Measurements from ENCODE around the gene FEN1. TPM values are rescaled to one million over a fixed set of nuclear protein-coding genes. Genes with fewer than 3 reads are reported as not detected.

FEN1 gene
- total and polyA plus RNA-seq, 2 donors (not counting 1 experiment from before 2014, with no cell fraction given) = 3.8 to 14.0 TPM

DNA sequence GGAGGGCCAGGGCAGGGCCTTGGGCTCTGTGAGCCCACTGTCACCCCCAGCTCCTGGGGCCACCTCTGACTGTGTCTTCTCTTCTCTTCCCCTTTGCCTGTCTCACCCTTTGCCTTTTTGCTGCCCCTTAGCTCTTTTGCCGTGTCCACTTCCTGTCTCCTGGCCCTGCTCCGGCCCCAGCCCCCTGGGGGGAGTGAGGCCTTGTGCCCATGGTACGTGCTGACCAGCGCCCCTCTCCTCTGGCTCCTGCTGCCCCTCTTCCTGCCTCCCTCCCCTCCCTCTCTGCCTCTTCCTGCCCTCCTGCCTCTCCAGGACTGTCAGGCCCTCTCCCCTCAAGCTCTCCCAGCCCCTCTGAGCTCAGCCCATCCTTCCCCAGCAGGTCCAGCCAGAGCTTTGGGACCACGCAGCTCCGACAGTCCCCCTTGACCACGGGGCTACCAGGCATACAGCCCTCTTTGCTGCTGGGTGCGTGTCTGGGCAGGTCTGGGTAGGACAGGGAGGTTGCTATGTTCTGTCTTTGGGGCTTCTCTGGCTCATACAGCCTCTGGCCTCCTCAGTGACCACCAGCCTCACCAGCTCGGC lies 12.0 kb upstream of the FEN1 start:
- Histone ChIP-seq H3K4me1 (ENCODE audit: control insufficient read depth, extremely low read depth, insufficient read depth, low read length) (no peaks in the 10 kb centered on the region), H3K4me3 (replicated peaks in 1 of 4; ENCODE audit: control extremely low read depth in 1 of 4, insufficient read depth in 1 of 4, low read depth in 3 of 4, low read length in 4 of 4) (no peak overlapping the region), H3K27ac (ENCODE audit: insufficient read depth, low read length) (no peak overlapping the region), H3K27me3 (ENCODE audit: control insufficient read depth, insufficient read depth, low read length) (no peaks in the 10 kb centered on the region), H3K9me3 (ENCODE audit: control insufficient read depth, insufficient read depth, low read depth, low read length) (no peaks in the 10 kb centered on the region), H3K4me2 (ENCODE audit: extremely low read depth, insufficient read depth, low read length) (no peak overlapping the region), H2AFZ (ENCODE audit: low read length) (no peak overlapping the region), H3K36me3 (ENCODE audit: control insufficient read depth, insufficient read depth, low read length) (no peaks in the 10 kb centered on the region), H3K9ac (ENCODE audit: insufficient read depth, low read length) (no peak overlapping the region), H3K79me2 (ENCODE audit: control insufficient read depth, insufficient read depth, low read length) (no peaks in the 10 kb centered on the region), H4K20me1 (ENCODE audit: control insufficient read depth, extremely low read depth, insufficient read depth, low read length) (no peaks in the 10 kb centered on the region)
- no peak for TF ChIP-seq EZH2 (IDR thresholded peaks at IDR 0.05; ENCODE audit: low read length, missing control alignments)
- TF ChIP-seq, protein P1, sequence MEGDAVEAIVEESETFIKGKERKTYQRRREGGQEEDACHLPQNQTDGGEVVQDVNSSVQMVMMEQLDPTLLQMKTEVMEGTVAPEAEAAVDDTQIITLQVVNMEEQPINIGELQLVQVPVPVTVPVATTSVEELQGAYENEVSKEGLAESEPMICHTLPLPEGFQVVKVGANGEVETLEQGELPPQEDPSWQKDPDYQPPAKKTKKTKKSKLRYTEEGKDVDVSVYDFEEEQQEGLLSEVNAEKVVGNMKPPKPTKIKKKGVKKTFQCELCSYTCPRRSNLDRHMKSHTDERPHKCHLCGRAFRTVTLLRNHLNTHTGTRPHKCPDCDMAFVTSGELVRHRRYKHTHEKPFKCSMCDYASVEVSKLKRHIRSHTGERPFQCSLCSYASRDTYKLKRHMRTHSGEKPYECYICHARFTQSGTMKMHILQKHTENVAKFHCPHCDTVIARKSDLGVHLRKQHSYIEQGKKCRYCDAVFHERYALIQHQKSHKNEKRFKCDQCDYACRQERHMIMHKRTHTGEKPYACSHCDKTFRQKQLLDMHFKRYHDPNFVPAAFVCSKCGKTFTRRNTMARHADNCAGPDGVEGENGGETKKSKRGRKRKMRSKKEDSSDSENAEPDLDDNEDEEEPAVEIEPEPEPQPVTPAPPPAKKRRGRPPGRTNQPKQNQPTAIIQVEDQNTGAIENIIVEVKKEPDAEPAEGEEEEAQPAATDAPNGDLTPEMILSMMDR (conservative IDR thresholded peaks at IDR 0.05 in 1 of 2, IDR thresholded peaks at IDR 0.05 in 1 of 2; ENCODE audit: low read depth in 1 of 2, low read length in 2 of 2) = no peak
- DNase-seq (ENCODE audit: low read depth in 2 of 2) = no peak

DNA sequence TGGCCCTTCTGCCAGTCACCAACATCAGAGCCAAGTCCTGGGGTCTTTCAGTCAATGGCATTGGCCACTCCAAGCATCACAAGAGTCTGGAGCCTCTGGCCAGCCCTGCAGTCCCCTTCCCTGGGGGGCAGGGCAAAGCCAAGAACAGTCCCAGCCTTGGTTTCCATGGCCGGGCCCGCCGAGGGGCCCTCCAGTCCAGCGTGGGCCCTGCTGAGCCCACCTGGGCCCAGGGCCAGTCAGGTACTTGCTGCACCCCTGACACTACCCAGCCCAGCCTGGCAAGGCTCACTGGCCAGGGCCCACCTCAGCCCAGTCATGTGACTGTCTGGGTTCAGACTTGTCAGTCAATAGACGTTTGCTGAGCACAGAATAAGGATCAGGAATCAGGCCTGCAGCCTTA lies 11.1 kb upstream of the FEN1 start:
- no peaks in the 10 kb centered on the region for H3K36me3 ChIP-seq (ENCODE audit: control insufficient read depth, insufficient read depth, low read length)
- DNase-seq (ENCODE audit: low read depth in 2 of 2) = no peak
- H3K27me3 ChIP-seq (ENCODE audit: control insufficient read depth, insufficient read depth, low read length) = no peaks in the 10 kb centered on the region
- TF ChIP-seq, protein P1 (conservative IDR thresholded peaks at IDR 0.05 in 1 of 2, IDR thresholded peaks at IDR 0.05 in 1 of 2; ENCODE audit: low read depth in 1 of 2, low read length in 2 of 2) = no peak
- no peak for TF ChIP-seq EZH2 (IDR thresholded peaks at IDR 0.05; ENCODE audit: low read length, missing control alignments)
- no peak overlapping the region for H2AFZ ChIP-seq (ENCODE audit: low read length)
- H3K9ac ChIP-seq (ENCODE audit: insufficient read depth, low read length) = no peak overlapping the region
- H3K4me3 ChIP-seq (replicated peaks in 1 of 4; ENCODE audit: control extremely low read depth in 1 of 4, insufficient read depth in 1 of 4, low read depth in 3 of 4, low read length in 4 of 4) = no peak overlapping the region
- H3K4me1 ChIP-seq (ENCODE audit: control insufficient read depth, extremely low read depth, insufficient read depth, low read length) = no peaks in the 10 kb centered on the region
- no peak overlapping the region for H3K27ac ChIP-seq (ENCODE audit: insufficient read depth, low read length)
- no peak overlapping the region for H3K4me2 ChIP-seq (ENCODE audit: extremely low read depth, insufficient read depth, low read length)
- H3K79me2 ChIP-seq (ENCODE audit: control insufficient read depth, insufficient read depth, low read length) = no peaks in the 10 kb centered on the region
- no peaks in the 10 kb centered on the region for H4K20me1 ChIP-seq (ENCODE audit: control insufficient read depth, extremely low read depth, insufficient read depth, low read length)
- H3K9me3 ChIP-seq (ENCODE audit: control insufficient read depth, insufficient read depth, low read depth, low read length) = no peaks in the 10 kb centered on the region

DNA sequence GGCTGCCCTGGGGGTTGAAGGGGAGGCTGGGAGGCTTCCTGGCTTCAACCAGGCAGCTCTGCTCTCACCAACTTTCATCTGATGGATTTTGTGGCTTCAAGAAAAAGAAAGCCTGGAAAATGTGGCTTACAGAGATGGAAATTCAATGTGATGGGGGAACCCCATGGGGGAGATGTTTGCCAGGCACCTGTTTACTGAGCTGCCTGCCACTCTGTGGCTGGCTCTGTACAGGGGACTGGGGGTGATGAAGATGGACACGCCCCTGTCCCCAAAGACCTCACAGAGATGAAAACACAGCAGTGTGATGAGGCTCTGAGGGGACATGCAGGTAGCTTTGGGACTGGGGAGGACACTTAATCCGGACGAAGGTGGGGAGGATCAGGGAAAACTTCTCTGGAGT lies 10.4 kb upstream of the FEN1 start:
- Histone ChIP-seq H3K4me2 (ENCODE audit: extremely low read depth, insufficient read depth, low read length) (no peak overlapping the region), H3K9me3 (ENCODE audit: control insufficient read depth, insufficient read depth, low read depth, low read length) (no peaks in the 10 kb centered on the region), H3K27ac (ENCODE audit: insufficient read depth, low read length) (no peak overlapping the region), H3K36me3 (ENCODE audit: control insufficient read depth, insufficient read depth, low read length) (peaks cover 1% of the 10 kb centered on the region), H2AFZ (ENCODE audit: low read length) (no peak overlapping the region), H4K20me1 (ENCODE audit: control insufficient read depth, extremely low read depth, insufficient read depth, low read length) (no peaks in the 10 kb centered on the region), H3K9ac (ENCODE audit: insufficient read depth, low read length) (no peak overlapping the region), H3K4me1 (ENCODE audit: control insufficient read depth, extremely low read depth, insufficient read depth, low read length) (no peaks in the 10 kb centered on the region), H3K79me2 (ENCODE audit: control insufficient read depth, insufficient read depth, low read length) (no peaks in the 10 kb centered on the region), H3K27me3 (ENCODE audit: control insufficient read depth, insufficient read depth, low read length) (no peaks in the 10 kb centered on the region), H3K4me3 (replicated peaks in 1 of 4; ENCODE audit: control extremely low read depth in 1 of 4, insufficient read depth in 1 of 4, low read depth in 3 of 4, low read length in 4 of 4) (no peak overlapping the region)
- DNase-seq (ENCODE audit: low read depth in 2 of 2) = no peak
- TF ChIP-seq, protein P1 (conservative IDR thresholded peaks at IDR 0.05 in 1 of 2, IDR thresholded peaks at IDR 0.05 in 1 of 2; ENCODE audit: low read depth in 1 of 2, low read length in 2 of 2) = no peak
- no peak for TF ChIP-seq EZH2 (IDR thresholded peaks at IDR 0.05; ENCODE audit: low read length, missing control alignments)

Data from fibroblast of lung (primary cell).